SU-DHL-6 (cell line): ENCODE data around the gene ITPRIPL1.

Experiments used
- H2AFZ ChIP-seq: fragments of 200-600 bp; sonication (generic); 2 replicates; pipeline ENCODE4 v1.6.1; 2014; ENCODE audit warnings: low read depth, mild to moderate bottlenecking, moderate library complexity, mixed read lengths, antibody characterized with exemption, low read length; ENCODE audit not compliant: severe bottlenecking
- H3F3A ChIP-seq: fragments of 200-600 bp; shearing (Covaris generic); 2 replicates; pipeline ENCODE4 v1.6.0; 2016; ENCODE audit warnings: antibody characterized with exemption, mild to moderate bottlenecking; ENCODE audit not compliant: insufficient read depth
- H3K27ac ChIP-seq: fragments of 200-600 bp; sonication (generic); 2 replicates; pipeline ENCODE4 v1.5.1; 2016; ENCODE audit warnings: low read depth, mild to moderate bottlenecking, low read length, moderate library complexity, mixed read lengths
- H3K27me3 ChIP-seq: fragments of 200-600 bp; sonication (generic), shearing (Covaris generic); 2 replicates; pipeline ENCODE4 v1.6.0; 2014; ENCODE audit warnings: mild to moderate bottlenecking, low read length
- H3K36me3 ChIP-seq: fragments of 200-600 bp; sonication (generic); 2 replicates; pipeline ENCODE4 v1.6.1; 2014; ENCODE audit warnings: mild to moderate bottlenecking, low read length, mixed read lengths
- H3K4me2 ChIP-seq: fragments of 300-600, 200-600 bp; shearing (Covaris generic), sonication (generic); 2 replicates; pipeline ENCODE4 v1.6.0; 2014; ENCODE audit warnings: low read length, low read depth, mild to moderate bottlenecking; ENCODE audit not compliant: poor library complexity, severe bottlenecking
- H3K4me3 ChIP-seq: fragments of 200-600 bp; sonication (generic); 2 replicates; pipeline ENCODE4 v1.5.1; 2014; ENCODE audit warnings: antibody characterized with exemption, low read length, mild to moderate bottlenecking, mixed read lengths; ENCODE audit not compliant: insufficient read depth, poor library complexity, severe bottlenecking
- H3K79me2 ChIP-seq: fragments of 200-600 bp; sonication (generic); 2 replicates; pipeline ENCODE4 v1.6.1; 2014; ENCODE audit warnings: mild to moderate bottlenecking, low read length, moderate library complexity; ENCODE audit not compliant: insufficient read depth
- H3K9ac ChIP-seq: fragments of 200-600 bp; sonication (generic); 2 replicates; pipeline ENCODE4 v1.7.0; 2014; ENCODE audit warnings: mild to moderate bottlenecking, low read length
- H3K9me2 ChIP-seq: fragments of 200-600 bp; sonication (generic); replicated peaks from 2 replicates; pipeline ENCODE4 v1.6.1; 2014; ENCODE audit warnings: low read length; ENCODE audit not compliant: insufficient read depth
- H3K9me3 ChIP-seq: fragments of 200-600 bp; sonication (generic); 2 replicates; pipeline ENCODE4 v1.6.1; 2014; ENCODE audit warnings: low read length, mixed read lengths; ENCODE audit not compliant: insufficient read depth
- H4K20me1 ChIP-seq: fragments of 200-600 bp; sonication (generic); 2 replicates; pipeline ENCODE4 v1.6.1; 2014; ENCODE audit warnings: low read depth, mild to moderate bottlenecking, antibody characterized with exemption, low read length, moderate library complexity, mixed read lengths
- EZH2phosphoT487 ChIP-seq: fragments of 200-600 bp; sonication (generic), shearing (Covaris generic); conservative IDR thresholded peaks from 2 replicates; pipeline ENCODE4 v1.6.1; 2018; ENCODE audit warnings: mild to moderate bottlenecking, antibody characterized with exemption, low read length, moderate library complexity, mixed read lengths
- TF ChIP-seq, protein P1 (sequence below): fragments of 200-600 bp; sonication (generic); IDR thresholded peaks from one replicate; pipeline ENCODE4 v1.5.1; 2017; ENCODE audit warnings: antibody characterized with exemption, mild to moderate bottlenecking, low read length, moderate library complexity; ENCODE audit not compliant: insufficient read depth, poor library complexity, severe bottlenecking

ITPRIPL1 gene

DNA sequence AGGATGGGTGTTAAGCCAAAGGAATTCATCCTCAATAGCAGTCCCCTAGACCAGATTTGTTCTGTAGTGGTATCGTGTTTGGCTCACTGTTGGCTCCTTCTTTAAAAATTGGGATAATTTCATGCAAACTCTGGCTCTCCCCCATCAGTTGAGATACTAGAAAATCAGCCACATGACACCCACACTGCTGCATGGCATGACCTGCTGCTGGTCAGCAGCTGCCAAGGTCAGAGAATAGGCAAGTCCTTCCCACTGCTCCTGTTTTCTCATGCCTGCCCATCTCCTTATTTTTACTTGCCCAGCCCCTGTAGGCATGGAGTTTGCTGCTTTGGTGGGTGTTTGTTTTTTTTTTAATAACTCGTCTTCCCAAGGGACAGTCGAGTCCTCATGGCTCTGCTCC, 18.7 kb upstream of the ITPRIPL1 start:
- Histone ChIP-seq H3K9me2 (no peaks in the 10 kb centered on the region), H3K9ac (peak overlapping the region; percentile 87), H4K20me1 (no peaks in the 10 kb centered on the region), H3K36me3 (peaks cover 22% of the 10 kb centered on the region), H3K4me2 (peak overlapping the region; percentile 87), H2AFZ (no peak overlapping the region), H3K4me3 (peak overlapping the region; percentile 99), H3K79me2 (peaks cover 46% of the 10 kb centered on the region), H3K9me3 (no peaks in the 10 kb centered on the region), H3F3A (peaks cover 7% of the 10 kb centered on the region; the same call in 1 of the 2 replicates), H3K27me3 (no peaks in the 10 kb centered on the region), H3K27ac (peak overlapping the region; percentile 79)
- TF ChIP-seq, protein P1, sequence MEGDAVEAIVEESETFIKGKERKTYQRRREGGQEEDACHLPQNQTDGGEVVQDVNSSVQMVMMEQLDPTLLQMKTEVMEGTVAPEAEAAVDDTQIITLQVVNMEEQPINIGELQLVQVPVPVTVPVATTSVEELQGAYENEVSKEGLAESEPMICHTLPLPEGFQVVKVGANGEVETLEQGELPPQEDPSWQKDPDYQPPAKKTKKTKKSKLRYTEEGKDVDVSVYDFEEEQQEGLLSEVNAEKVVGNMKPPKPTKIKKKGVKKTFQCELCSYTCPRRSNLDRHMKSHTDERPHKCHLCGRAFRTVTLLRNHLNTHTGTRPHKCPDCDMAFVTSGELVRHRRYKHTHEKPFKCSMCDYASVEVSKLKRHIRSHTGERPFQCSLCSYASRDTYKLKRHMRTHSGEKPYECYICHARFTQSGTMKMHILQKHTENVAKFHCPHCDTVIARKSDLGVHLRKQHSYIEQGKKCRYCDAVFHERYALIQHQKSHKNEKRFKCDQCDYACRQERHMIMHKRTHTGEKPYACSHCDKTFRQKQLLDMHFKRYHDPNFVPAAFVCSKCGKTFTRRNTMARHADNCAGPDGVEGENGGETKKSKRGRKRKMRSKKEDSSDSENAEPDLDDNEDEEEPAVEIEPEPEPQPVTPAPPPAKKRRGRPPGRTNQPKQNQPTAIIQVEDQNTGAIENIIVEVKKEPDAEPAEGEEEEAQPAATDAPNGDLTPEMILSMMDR, result no peak
- no peak for TF ChIP-seq EZH2phosphoT487

DNA sequence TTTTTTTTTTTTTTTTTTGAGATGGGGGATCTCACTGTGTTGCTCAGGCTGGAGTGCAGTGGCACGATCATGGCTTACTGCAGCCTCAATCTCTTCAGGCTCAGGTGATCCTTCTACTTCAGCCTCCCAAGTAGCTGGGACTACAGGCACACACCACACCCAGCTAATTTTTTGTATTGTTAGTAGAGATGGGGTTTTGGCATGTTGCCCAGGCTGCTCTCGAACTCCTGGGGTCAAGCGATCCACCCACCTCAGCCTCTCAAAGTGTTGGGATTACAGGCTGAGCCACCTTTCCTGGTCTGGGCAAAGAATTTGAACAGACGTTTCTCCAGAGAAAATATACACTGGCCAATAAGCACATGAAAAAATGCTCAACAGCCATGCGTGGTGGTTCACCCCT, 16.9 kb upstream of the ITPRIPL1 start:
- Histone ChIP-seq H3K4me2 (no peak overlapping the region), H2AFZ (no peak overlapping the region), H3K9ac (no peak overlapping the region), H4K20me1 (no peaks in the 10 kb centered on the region), H3K27me3 (no peaks in the 10 kb centered on the region), H3K9me2 (no peaks in the 10 kb centered on the region), H3K27ac (no peak overlapping the region), H3K9me3 (no peaks in the 10 kb centered on the region), H3F3A (peaks cover 7% of the 10 kb centered on the region; the same call in 1 of the 2 replicates), H3K79me2 (peaks cover 28% of the 10 kb centered on the region), H3K4me3 (no peak overlapping the region), H3K36me3 (peaks cover 7% of the 10 kb centered on the region)
- TF ChIP-seq, protein P1, result no peak
- no peak for TF ChIP-seq EZH2phosphoT487

DNA sequence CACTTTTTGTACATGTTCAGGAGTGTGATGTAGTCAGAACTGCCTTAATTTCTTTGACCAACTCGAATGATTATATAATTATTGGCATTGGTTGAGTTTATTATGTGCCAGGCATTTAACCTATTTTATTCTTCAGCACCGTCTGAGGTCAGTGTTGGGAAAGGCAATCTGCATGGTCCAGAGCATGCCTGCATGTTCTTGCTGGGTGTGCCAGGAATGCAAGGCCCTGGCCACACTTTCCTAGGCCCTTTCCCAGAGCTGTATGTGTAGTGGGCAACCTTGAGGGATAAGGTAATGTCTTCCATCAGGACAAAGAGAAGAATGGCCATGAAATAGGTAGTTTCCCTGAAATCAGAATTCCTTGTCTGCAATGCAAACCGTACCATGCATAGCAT, 10.1 kb upstream of the ITPRIPL1 start:
- H3K27me3 ChIP-seq, result no peaks in the 10 kb centered on the region
- no peak overlapping the region for H3K27ac ChIP-seq
- no peak for TF ChIP-seq EZH2phosphoT487
- TF ChIP-seq, protein P1, result no peak
- H3K4me3 ChIP-seq, result no peak overlapping the region
- no peaks in the 10 kb centered on the region for H3K9me2 ChIP-seq
- no peak overlapping the region for H3K4me2 ChIP-seq
- H3F3A ChIP-seq, result peaks cover 10% of the 10 kb centered on the region; the same call in 1 of the 2 replicates
- H4K20me1 ChIP-seq, result no peaks in the 10 kb centered on the region
- H3K36me3 ChIP-seq, result no peaks in the 10 kb centered on the region
- no peaks in the 10 kb centered on the region for H3K9me3 ChIP-seq
- peaks cover 12% of the 10 kb centered on the region; the same call in 1 of the 2 replicates for H3K79me2 ChIP-seq
- no peak overlapping the region for H2AFZ ChIP-seq
- no peak overlapping the region for H3K9ac ChIP-seq
